ENCODE data around the gene SLC29A3.

The SLC29A3 gene

GRCh38 chr10:71380841-71381240 is 61.8 kb downstream of the SLC29A3 start:
- no peak for TF ChIP-seq ZNF274 (IDR thresholded peaks at IDR 0.05; ENCODE audit: low read depth, low read length)
- no peak overlapping the region for H3K4me3 ChIP-seq (ENCODE audit: low read length)

- TF ChIP-seq ZNF274 (IDR thresholded peaks at IDR 0.05; ENCODE audit: low read depth, low read length) = no peak
- H3K4me3 ChIP-seq (ENCODE audit: low read length) = no peak overlapping the region
These were observed 62.6 kb downstream of the SLC29A3 start for GRCh38 chr10:71381611-71382010.

- no peak overlapping the region for H3K4me3 ChIP-seq (ENCODE audit: low read length)
- no peak for TF ChIP-seq ZNF274 (IDR thresholded peaks at IDR 0.05; ENCODE audit: low read depth, low read length)
These were observed 63.0 kb downstream of the SLC29A3 start for GRCh38 chr10:71382028-71382427.

GRCh38 chr10:71382757-71383156 is 63.7 kb downstream of the SLC29A3 start:
- H3K4me3 ChIP-seq (ENCODE audit: low read length) = no peak overlapping the region
- no peak for TF ChIP-seq ZNF274 (IDR thresholded peaks at IDR 0.05; ENCODE audit: low read depth, low read length)

GRCh38 chr10:71383972-71384687 is 65.1 kb downstream of the SLC29A3 start:
- TF ChIP-seq ZNF274 (IDR thresholded peaks at IDR 0.05; ENCODE audit: low read depth, low read length) = no peak
- H3K4me3 ChIP-seq (ENCODE audit: low read length) = no peak overlapping the region

GRCh38 chr10:71388171-71388570 is 69.1 kb downstream of the SLC29A3 start:
- no peak for TF ChIP-seq ZNF274 (IDR thresholded peaks at IDR 0.05; ENCODE audit: low read depth, low read length)
- no peak overlapping the region for H3K4me3 ChIP-seq (ENCODE audit: low read length)

GRCh38 chr10:71388583-71389310 is 69.7 kb downstream of the SLC29A3 start:
- no peak for TF ChIP-seq ZNF274 (IDR thresholded peaks at IDR 0.05; ENCODE audit: low read depth, low read length)
- H3K4me3 ChIP-seq (ENCODE audit: low read length) = no peak overlapping the region

- TF ChIP-seq ZNF274 (IDR thresholded peaks at IDR 0.05; ENCODE audit: low read depth, low read length) = no peak
- no peak overlapping the region for H3K4me3 ChIP-seq (ENCODE audit: low read length)
These were observed 70.9 kb downstream of the SLC29A3 start for GRCh38 chr10:71389768-71390460.

GRCh38 chr10:71390461-71390835 is 71.4 kb downstream of the SLC29A3 start:
- no peak for TF ChIP-seq ZNF274 (IDR thresholded peaks at IDR 0.05; ENCODE audit: low read depth, low read length)
- no peak overlapping the region for H3K4me3 ChIP-seq (ENCODE audit: low read length)

GRCh38 chr10:71390921-71391690 is 72.0 kb downstream of the SLC29A3 start:
- no peak overlapping the region for H3K4me3 ChIP-seq (ENCODE audit: low read length)
- TF ChIP-seq ZNF274 (IDR thresholded peaks at IDR 0.05; ENCODE audit: low read depth, low read length) = no peak

GRCh38 chr10:71391701-71392100 is 72.6 kb downstream of the SLC29A3 start:
- TF ChIP-seq ZNF274 (IDR thresholded peaks at IDR 0.05; ENCODE audit: low read depth, low read length) = no peak
- no peak overlapping the region for H3K4me3 ChIP-seq (ENCODE audit: low read length)

- H3K4me3 ChIP-seq (ENCODE audit: low read length) = no peak overlapping the region
- no peak for TF ChIP-seq ZNF274 (IDR thresholded peaks at IDR 0.05; ENCODE audit: low read depth, low read length)
These were observed 73.2 kb downstream of the SLC29A3 start for GRCh38 chr10:71392292-71392691.

GRCh38 chr10:71392791-71393781 is 74.0 kb downstream of the SLC29A3 start:
- no peak for TF ChIP-seq ZNF274 (IDR thresholded peaks at IDR 0.05; ENCODE audit: low read depth, low read length)
- no peak overlapping the region for H3K4me3 ChIP-seq (ENCODE audit: low read length)

All from GM08714 (cell line).